Adrenal gland (tissue), 12 donors: Measurements from ENCODE around the gene FLRT1. TPM values are rescaled to one million over a fixed set of nuclear protein-coding genes. Genes with fewer than 3 reads are reported as not detected.

Experiments used
- DNase-seq, 7 donors: peaks; one replicate each; pipeline ENCODE4 v3.0.0-alpha.2; 2019 to 2020
- H3K27ac ChIP-seq, 5 donors: fragments of 200-600 bp; sonication (generic) in 4 of 5; 1 replicate in 3 of 5; 2 replicates in 2 of 5; pipeline versions ENCODE4 v1.5.1 to v1.8.0; 2016 to 2020; ENCODE audit warnings: mild to moderate bottlenecking in 1 of 5
- H3K27me3 ChIP-seq: fragments of 200-600 bp; 2 replicates; pipeline ENCODE4 v1.8.0; 2021
- H3K36me3 ChIP-seq, 2 donors: fragments of 200-600 bp; replicated peaks in 1 of 2; 1 replicate in 1 of 2; 2 replicates in 1 of 2; pipeline versions ENCODE4 v1.5.1 to v1.8.0; 2018 to 2022
- H3K4me1 ChIP-seq, 2 donors: fragments of 200-600 bp; replicated peaks in 1 of 2; 1 replicate in 1 of 2; 2 replicates in 1 of 2; pipeline versions ENCODE4 v1.5.1 to v1.8.0; 2018 to 2021
- H3K4me3 ChIP-seq, 4 donors: fragments of 200-600 bp; sonication (generic) in 3 of 4; one replicate each; pipeline ENCODE4 v1.5.1; 2016 to 2018
- H3K9me3 ChIP-seq, 3 donors: fragments of 200-600 bp; sonication (generic) in 1 of 3; replicated peaks in 1 of 3; 1 replicate in 2 of 3; 2 replicates in 1 of 3; pipeline versions ENCODE4 v1.5.1 to v1.8.0; 2016 to 2021
- POLR2A ChIP-seq, 2 donors: fragments of 450-650 bp; IDR thresholded peaks; one replicate each; pipeline ENCODE4 v1.6.1; 2017; ENCODE audit warnings: antibody characterized with exemption in 2 of 2, mild to moderate bottlenecking in 2 of 2, moderate library complexity in 1 of 2
- WGBS, 4 donors: extraction: QIAGEN DNeasy Blood & Tissue Kit in 2 of 4; methylation state at CpG; one replicate each; pipeline versions ENCODE4 v1.1.5 to v1.1.7; 2013 to 2017; 5-methylcytosine and 5-hydroxymethylcytosine counted together
- intact Hi-C, 2 donors: fragments of 100-400 bp; cut with DNase I; formaldehyde crosslinking; loops; one replicate each; pipeline versions ENCODE4 v1.14.1 to v1.15.0; 2022 to 2023
- polyA plus RNA-seq, 3 donors: library from polyadenylated mRNA; stranded (reverse); fragments of 200-250 nt in 2 of 3; fragments of 350-450 nt in 1 of 3; fragmentation: Illumina TruSeq in 1 of 3; extraction: RNeasy Lipid Tissue Mini Kit (QIAGEN cat#74804) in 1 of 3; gene quantifications; one replicate each; pipeline ENCODE4 v1.2.3, GENCODE V29; 2013 to 2014
- total RNA-seq, 9 donors: library from RNA; depleted of rRNA in 4 of 9; stranded (reverse); fragments of >200 nt in 4 of 9; fragments of 120-200 nt in 1 of 9; fragmentation: NEBNext Ultra II Directional in 1 of 9; extraction: Animal tissue kit (Norgen Biotek cat#: 25700) in 1 of 9; gene quantifications; one replicate each; pipeline versions ENCODE4 v1.1.0 to v1.2.4, GENCODE V29; 2013 to 2023
- TF ChIP-seq, protein P1 (sequence below), 6 experiments: fragments of 450-650 bp in 4 of 6; fragments of 200-600 bp in 2 of 6; sonication (generic) in 1 of 6; IDR thresholded peaks; 1 replicate in 5 of 6; 2 replicates in 1 of 6; pipeline versions ENCODE4 v1.5.1 to v1.8.0; 2016 to 2021; ENCODE audit warnings: antibody characterized with exemption in 6 of 6, mild to moderate bottlenecking in 2 of 6, moderate library complexity in 1 of 6
- donor health status: healthy with polysubstance abuse.
- donor health status: Bipolar disorder and iron deficiency.
- donor health status: DM: yes; HTN: yes; CAD: no.
- donor health status: DM: no; HTN: no; CAD: no.
- donor health status: DM: no; HTN: no; CAD: no.
- donor health status: DM: yes; HTN: yes; CAD: no.

Gene FLRT1
- total and polyA plus RNA-seq, 12 donors: 0.33 to 11.1 (median 3.2) TPM; not detected in 4

DNA sequence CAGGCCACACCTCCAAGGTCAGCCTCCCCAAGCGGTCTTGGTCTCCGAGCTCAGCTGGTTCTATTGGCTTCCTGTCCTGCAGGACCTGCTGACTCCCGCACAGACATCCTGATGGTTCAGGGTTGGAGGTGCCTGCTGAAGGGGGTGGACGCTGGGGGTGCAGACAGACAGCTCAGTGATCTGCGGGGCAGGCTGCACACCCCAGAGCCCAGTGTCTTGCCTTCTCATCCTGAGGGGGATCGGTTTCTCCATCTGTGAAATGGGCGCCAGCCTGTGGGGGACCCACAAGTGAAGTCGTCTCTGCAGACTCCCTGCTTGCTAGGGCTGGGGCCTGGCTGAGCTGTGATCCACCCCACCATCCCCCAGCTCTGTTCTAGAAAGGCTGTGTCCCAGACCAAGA is 13.8 kb downstream of the FLRT1 start:
- 92 to 95% (median 93%) methylated on average over 2 to 8 of the region's 8 CpGs for WGBS, 4 donors
- Histone ChIP-seq H3K27ac (no peak overlapping the region), H3K36me3 (no peaks in the 10 kb centered on the region), H3K9me3 (no peaks in the 10 kb centered on the region), H3K4me3 (no peak overlapping the region), H3K27me3 (no peaks in the 10 kb centered on the region), H3K4me1 (no peaks in the 10 kb centered on the region)
- no peak for DNase-seq
- TF ChIP-seq POLR2A (IDR thresholded peaks at IDR 0.05): no peak
- TF ChIP-seq, protein P1, sequence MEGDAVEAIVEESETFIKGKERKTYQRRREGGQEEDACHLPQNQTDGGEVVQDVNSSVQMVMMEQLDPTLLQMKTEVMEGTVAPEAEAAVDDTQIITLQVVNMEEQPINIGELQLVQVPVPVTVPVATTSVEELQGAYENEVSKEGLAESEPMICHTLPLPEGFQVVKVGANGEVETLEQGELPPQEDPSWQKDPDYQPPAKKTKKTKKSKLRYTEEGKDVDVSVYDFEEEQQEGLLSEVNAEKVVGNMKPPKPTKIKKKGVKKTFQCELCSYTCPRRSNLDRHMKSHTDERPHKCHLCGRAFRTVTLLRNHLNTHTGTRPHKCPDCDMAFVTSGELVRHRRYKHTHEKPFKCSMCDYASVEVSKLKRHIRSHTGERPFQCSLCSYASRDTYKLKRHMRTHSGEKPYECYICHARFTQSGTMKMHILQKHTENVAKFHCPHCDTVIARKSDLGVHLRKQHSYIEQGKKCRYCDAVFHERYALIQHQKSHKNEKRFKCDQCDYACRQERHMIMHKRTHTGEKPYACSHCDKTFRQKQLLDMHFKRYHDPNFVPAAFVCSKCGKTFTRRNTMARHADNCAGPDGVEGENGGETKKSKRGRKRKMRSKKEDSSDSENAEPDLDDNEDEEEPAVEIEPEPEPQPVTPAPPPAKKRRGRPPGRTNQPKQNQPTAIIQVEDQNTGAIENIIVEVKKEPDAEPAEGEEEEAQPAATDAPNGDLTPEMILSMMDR (IDR thresholded peaks at IDR 0.05): no peak
- intact Hi-C loops: no loop called here

DNA sequence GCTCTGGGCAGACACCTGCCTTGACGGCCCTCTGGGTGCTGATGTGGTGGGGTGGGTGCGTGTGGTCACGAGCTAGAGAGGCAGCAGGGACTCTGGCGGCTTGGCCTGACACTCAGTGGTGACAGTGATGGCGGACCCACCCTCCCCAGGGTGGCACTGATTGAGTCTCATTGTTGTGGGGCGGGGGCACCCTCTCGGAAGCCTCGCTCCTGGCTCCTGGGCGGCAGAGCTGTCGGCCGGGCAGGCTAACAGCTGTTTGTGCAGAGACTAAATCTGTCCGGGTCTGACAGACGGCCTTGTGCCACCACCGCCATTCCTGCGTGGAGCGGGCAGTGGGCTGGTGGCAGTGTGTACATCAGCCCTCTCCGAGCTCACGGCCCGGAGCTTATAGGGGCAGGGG is 15.6 kb downstream of the FLRT1 start:
- intact Hi-C loops: no loop called here
- 86 to 100% (median 94%) methylated on average over 2 to 19 of the region's 19 CpGs for WGBS, 4 donors
- no peak overlapping the region for H3K4me3 ChIP-seq
- no peaks in the 10 kb centered on the region for H3K4me1 ChIP-seq
- H3K27me3 ChIP-seq: no peaks in the 10 kb centered on the region
- no peak for TF ChIP-seq POLR2A (IDR thresholded peaks at IDR 0.05)
- TF ChIP-seq, protein P1 (IDR thresholded peaks at IDR 0.05): no peak
- H3K27ac ChIP-seq: no peak overlapping the region
- no peak for DNase-seq
- no peaks in the 10 kb centered on the region for H3K9me3 ChIP-seq
- no peaks in the 10 kb centered on the region for H3K36me3 ChIP-seq

DNA sequence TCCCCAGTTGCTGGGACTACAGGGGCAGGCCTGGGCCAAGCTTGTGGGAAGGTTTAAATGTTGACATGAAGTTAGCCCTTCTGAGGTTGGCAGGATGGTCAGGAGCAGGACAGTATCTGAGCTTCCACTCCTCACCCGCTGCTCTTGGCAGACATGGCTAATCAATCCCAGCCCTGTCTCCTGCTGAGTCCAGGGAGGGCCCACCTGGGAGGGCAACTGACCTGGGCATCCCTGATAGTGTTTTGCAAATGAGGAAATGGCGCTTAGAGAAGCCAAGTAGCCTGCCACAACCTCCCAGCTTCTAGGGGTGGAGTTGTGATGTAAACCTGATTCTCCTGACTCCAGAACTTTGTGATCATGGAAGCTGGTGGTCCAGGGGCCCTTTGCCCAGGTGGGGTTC is 16.7 kb downstream of the FLRT1 start:
- intact Hi-C loops: no loop called here
- H3K36me3 ChIP-seq: no peaks in the 10 kb centered on the region
- no peak for DNase-seq
- WGBS, 4 donors: 93 to 100% (median 99%) methylated on average over 2 of the region's 2 CpGs; no CpG with 5 or more reads in 1 of the 4 donors
- H3K9me3 ChIP-seq: no peaks in the 10 kb centered on the region
- no peaks in the 10 kb centered on the region for H3K4me1 ChIP-seq
- no peak overlapping the region for H3K4me3 ChIP-seq
- TF ChIP-seq POLR2A (IDR thresholded peaks at IDR 0.05): no peak
- TF ChIP-seq, protein P1 (IDR thresholded peaks at IDR 0.05): no peak
- no peak overlapping the region for H3K27ac ChIP-seq
- no peaks in the 10 kb centered on the region for H3K27me3 ChIP-seq

DNA sequence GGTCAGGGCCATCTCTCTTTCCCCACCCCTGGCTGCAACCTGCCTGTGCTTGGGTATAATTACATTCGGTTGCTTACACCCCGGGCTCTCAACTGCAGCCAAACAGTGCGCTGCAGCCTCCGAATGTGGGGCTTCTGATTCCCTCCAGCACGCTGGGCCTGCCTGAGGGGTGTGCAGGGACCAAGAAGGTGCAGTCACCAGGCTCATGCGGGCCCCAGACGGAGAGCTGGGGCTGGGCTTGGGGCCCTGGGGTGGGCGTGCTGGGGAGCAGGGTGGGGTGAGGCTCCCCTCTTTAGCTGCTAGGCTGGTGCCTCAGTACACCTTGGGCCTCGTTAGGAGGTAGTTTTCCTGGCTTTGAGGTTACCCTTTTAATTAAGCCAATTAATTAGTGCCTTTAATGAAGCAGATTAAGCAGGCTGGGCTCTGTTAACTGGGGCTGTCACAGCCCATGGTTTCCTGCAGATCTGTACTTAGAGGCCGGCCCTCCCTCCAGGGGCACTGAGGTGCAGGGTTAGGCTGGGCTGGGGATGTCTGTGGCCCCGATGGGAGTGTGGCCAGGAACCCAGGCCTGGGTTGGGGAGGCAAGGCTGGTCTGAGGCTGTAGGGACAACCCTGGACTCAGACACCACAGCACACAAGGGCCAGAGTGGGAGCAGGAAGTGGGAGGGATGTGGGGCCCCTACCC is 17.3 kb downstream of the FLRT1 start:
- Histone ChIP-seq H3K36me3 (no peaks in the 10 kb centered on the region), H3K4me3 (no peak overlapping the region), H3K27me3 (no peaks in the 10 kb centered on the region), H3K4me1 (no peaks in the 10 kb centered on the region), H3K9me3 (no peaks in the 10 kb centered on the region), H3K27ac (peak overlapping the region in 1 of 5 donors; percentile 34)
- intact Hi-C loops: no loop called here
- TF ChIP-seq, protein P1 (IDR thresholded peaks at IDR 0.05): no peak
- no peak for TF ChIP-seq POLR2A (IDR thresholded peaks at IDR 0.05)
- 73 to 92% (median 90%) methylated on average over 6 to 11 of the region's 11 CpGs for WGBS, 4 donors
- DNase-seq: no peak
